GM12878 (cell line): Measurements from ENCODE around the gene C17orf78. TPM values are rescaled to one million over a fixed set of nuclear protein-coding genes. Genes with fewer than 3 reads are reported as not detected.

ENCODE experiments used
- ATAC-seq: fragments of 200-7000 bp; cut with Tn5 transposase; 3 replicates; pipeline ENCODE4 v1.9.1; 2020; ENCODE audit warnings: mild to moderate bottlenecking, moderate library complexity
- BruUV-seq: library from RNA; stranded (reverse); fragments of 400-500 nt; replicated peaks from 2 replicates; lab custom pipeline; 2021; lab: Mats Ljungman, UMichigan
- CTCF ChIA-PET: fragments of 300-600 bp; sonication (Branson Sonifier 250); formaldehyde crosslinking; extraction: SDS; loops from one replicate; lab custom pipeline; 2021; ENCODE audit warnings: inconsistent platforms; lab: Yijun Ruan, JAX
- POLR2A ChIA-PET: fragments of 350-600 bp; formaldehyde crosslinking; extraction: SDS; loops from one replicate; lab custom pipeline; 2021; ENCODE audit warnings: inconsistent platforms; lab: Charles Lee
- RAD21 ChIA-PET: fragments of 300-600 bp; sonication (Branson Sonifier 250); formaldehyde crosslinking; loops from one replicate; lab custom pipeline; 2023; ENCODE audit warnings: antibody characterized with exemption; ENCODE audit not compliant: unreplicated experiment; lab: Charles Lee
- SMC1A ChIA-PET: fragments of 300-600 bp; sonication (Branson Sonifier 250); formaldehyde crosslinking; loops from one replicate; lab custom pipeline; 2023; ENCODE audit not compliant: unreplicated experiment, uncharacterized antibody; lab: Charles Lee
- DNase-seq: peaks from one replicate; pipeline ENCODE4 v3.0.0-alpha.2; 2011; ENCODE audit warnings: low read depth, low spot score
- FAIRE-seq: peaks from 3 replicates; lab custom pipeline; 2011; peaks lifted over from hg19 to GRCh38; lab: Jason Lieb, UNC
- H2AFZ ChIP-seq: 2 replicates; pipeline ENCODE4 v1.6.0; 2011; ENCODE audit warnings: low read depth, low read length, control low read depth; ENCODE audit not compliant: control insufficient read depth
- H3K27ac ChIP-seq: 2 replicates; pipeline ENCODE4 v1.5.1; 2011; ENCODE audit warnings: control low read depth; ENCODE audit not compliant: control insufficient read depth, insufficient read depth
- H3K27me3 ChIP-seq, 2 experiments: replicated peaks in 1 of 2; 2 replicates each; pipeline versions ENCODE4 v1.6.0 to v1.6.1; 2011; ENCODE audit warnings: low read length in 1 of 2; ENCODE audit not compliant: control insufficient read depth in 2 of 2, insufficient read depth in 2 of 2
- H3K36me3 ChIP-seq, 2 experiments: 2 replicates each; pipeline ENCODE4 v1.5.1; 2011; ENCODE audit warnings: low read length in 1 of 2; ENCODE audit not compliant: control insufficient read depth in 2 of 2, insufficient read depth in 2 of 2
- H3K4me1 ChIP-seq: 2 replicates; pipeline ENCODE4 v1.6.1; 2011; ENCODE audit warnings: mild to moderate bottlenecking, low read length, moderate library complexity, mixed read lengths; ENCODE audit not compliant: control insufficient read depth, insufficient read depth
- H3K4me2 ChIP-seq: 2 replicates; pipeline ENCODE4 v1.6.0; 2011; ENCODE audit warnings: control low read depth; ENCODE audit not compliant: control insufficient read depth, insufficient read depth
- H3K4me3 ChIP-seq: fragments of 200-600 bp; sonication (generic); 2 replicates; pipeline ENCODE4 v1.5.1; 2016
- H3K79me2 ChIP-seq: 2 replicates; pipeline ENCODE4 v1.6.0; 2011; ENCODE audit warnings: low read length; ENCODE audit not compliant: control insufficient read depth, insufficient read depth
- H3K9ac ChIP-seq: 2 replicates; pipeline ENCODE4 v1.8.0; 2011; ENCODE audit warnings: low read length, control low read depth, mixed read lengths; ENCODE audit not compliant: control insufficient read depth, insufficient read depth
- H3K9me3 ChIP-seq: replicated peaks from 3 replicates; pipeline ENCODE4 v1.5.1; 2011; ENCODE audit warnings: mild to moderate bottlenecking, low read length; ENCODE audit not compliant: control insufficient read depth, insufficient read depth
- H4K20me1 ChIP-seq: 2 replicates; pipeline ENCODE4 v1.6.0; 2011; ENCODE audit not compliant: control insufficient read depth, insufficient read depth
- ASH2L ChIP-seq: fragments of 300-600, 200-600 bp; sonication (generic); IDR thresholded peaks from 2 replicates; pipeline ENCODE4 v1.6.1; 2017; ENCODE audit warnings: low read depth, mild to moderate bottlenecking, borderline replicate concordance
- IKZF2 ChIP-seq, 2 experiments: fragments of 450-650 bp; IDR thresholded peaks; 2 replicates each; pipeline ENCODE4 v1.6.1; 2017; ENCODE audit warnings: mild to moderate bottlenecking in 2 of 2, moderate library complexity in 2 of 2
- MTA3 ChIP-seq: IDR thresholded peaks from 2 replicates; pipeline ENCODE4 v1.6.1; 2012; ENCODE audit warnings: low read length, inconsistent platforms, borderline replicate concordance
- POU2F2 ChIP-seq: IDR thresholded peaks from 3 replicates; pipeline ENCODE4 v1.6.1; 2011; ENCODE audit warnings: low read depth, mild to moderate bottlenecking, low read length, borderline replicate concordance
- RCOR1 ChIP-seq: conservative IDR thresholded peaks from 2 replicates; pipeline ENCODE4 v1.6.1; 2012; ENCODE audit warnings: low read depth, low read length, improper control_type of control experiment
- WGBS: methylation state at CpG from one replicate; pipeline ENCODE4 v1.1.6; 2016; ENCODE audit warnings: low lambda C conversion rate; ENCODE audit not compliant: insufficient replicate concordance, insufficient coverage; ENCODE audit errors: missing lambda C conversion rate; 5-methylcytosine and 5-hydroxymethylcytosine counted together
- in situ Hi-C: fragments of 300-500 bp; cut with MboI; formaldehyde crosslinking; loops from 9 replicates; pipeline ENCODE4 v1.14.3; 2018; ENCODE audit warnings: mixed read lengths
- intact Hi-C: fragments of 100-400 bp; cut with micrococcal nuclease; formaldehyde crosslinking; loops from one replicate; pipeline ENCODE4 v1.14.2; 2022; ENCODE audit not compliant: unreplicated experiment
- polyA plus RNA-seq, 11 experiments: library from polyadenylated mRNA; depleted of rRNA in 4 of 11; unstranded in 6 of 11; stranded (reverse) in 5 of 11; fragments of >200 nt; fragmentation: Nextera tagmentation in 4 of 11; fragmentation: Illumina TruSeq in 1 of 11; extraction: Ambion mirVana in 4 of 11; extraction: Trizol in 1 of 11; gene quantifications; 1 replicate in 1 of 11; 2 replicates in 10 of 11; pipeline versions ENCODE4 v1.2.1 to v1.2.3, GENCODE V29; 2011 to 2016; ENCODE audit warnings: inconsistent platforms in 2 of 11, missing spikeins in 2 of 11, low read depth in 1 of 11
- total RNA-seq, 4 experiments: library from RNA; depleted of rRNA in 3 of 4; stranded (reverse); fragments of >200 nt in 3 of 4; fragmentation: Illumina TruSeq in 1 of 4; extraction: Trizol in 1 of 4; gene quantifications; 2 replicates each; pipeline versions ENCODE4 v1.2.1 to v1.2.3, GENCODE V29; 2013 to 2021
- TF ChIP-seq, protein P1 (sequence below): IDR thresholded peaks from 2 replicates; pipeline ENCODE4 v1.6.1; 2012; ENCODE audit warnings: improper control_type of control experiment, low read depth, low read length; ENCODE audit not compliant: insufficient replicate concordance
- TF ChIP-seq, protein P2 (sequence below), 3 experiments: IDR thresholded peaks in 2 of 3; conservative IDR thresholded peaks in 1 of 3; 2 replicates each; pipeline ENCODE4 v1.5.1; 2011; ENCODE audit warnings: low read depth in 3 of 3, low read length in 3 of 3, mild to moderate bottlenecking in 3 of 3, control low read depth in 2 of 3, moderate library complexity in 2 of 3, inconsistent platforms in 1 of 3, mixed read lengths in 1 of 3; ENCODE audit not compliant: control insufficient read depth in 2 of 3, insufficient read depth in 1 of 3; ENCODE audit errors: extremely low read depth in 1 of 3
- TF ChIP-seq, protein P3 (sequence below): fragments of 150-350 bp; IDR thresholded peaks from 2 replicates; pipeline ENCODE4 v1.6.1; 2016; ENCODE audit warnings: low read depth, low read length

C17orf78 gene
- total and polyA plus RNA-seq, 10 of the 15 experiments (the other 5 are each of a cell fraction or from before 2014, with no cell fraction given) = 0.10 TPM; not detected in 9

DNA sequence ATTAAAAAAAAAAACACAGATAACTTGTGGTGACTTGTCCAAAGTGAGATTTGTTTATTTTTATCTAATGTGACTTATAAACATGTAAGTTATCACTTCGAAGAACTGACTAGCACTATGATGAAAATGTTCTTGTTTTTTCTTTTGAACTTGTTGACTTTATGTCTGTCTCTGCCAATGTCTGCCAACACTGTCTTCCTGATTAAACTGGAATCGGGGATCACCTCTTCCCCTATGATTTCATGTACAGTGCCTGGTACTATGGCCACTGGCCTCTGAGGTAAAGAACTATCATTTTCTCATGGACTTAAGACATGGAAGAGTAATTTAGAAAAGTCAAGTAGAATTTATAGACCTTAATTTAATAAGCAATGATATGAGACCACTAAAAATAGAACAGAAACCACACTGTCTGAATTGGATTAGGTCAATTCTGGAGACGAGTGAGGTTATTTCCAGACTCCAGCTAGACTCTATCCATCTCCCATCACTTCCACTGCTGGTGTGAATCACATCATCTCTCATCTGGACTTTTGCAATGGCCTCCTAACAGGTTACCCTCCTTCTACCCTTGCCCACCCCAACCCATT is 8.9 kb downstream of the C17orf78 start:
- no TSS peak for BruUV-seq
- H3K79me2 ChIP-seq = no peaks in the 10 kb centered on the region
- ATAC-seq = no peak
- TF ChIP-seq RCOR1 (no peak), ASH2L (no peak), POU2F2 (no peak), MTA3 (no peak), IKZF2 (IDR thresholded peaks at IDR 0.05) (no peak)
- TF ChIP-seq, protein P1, sequence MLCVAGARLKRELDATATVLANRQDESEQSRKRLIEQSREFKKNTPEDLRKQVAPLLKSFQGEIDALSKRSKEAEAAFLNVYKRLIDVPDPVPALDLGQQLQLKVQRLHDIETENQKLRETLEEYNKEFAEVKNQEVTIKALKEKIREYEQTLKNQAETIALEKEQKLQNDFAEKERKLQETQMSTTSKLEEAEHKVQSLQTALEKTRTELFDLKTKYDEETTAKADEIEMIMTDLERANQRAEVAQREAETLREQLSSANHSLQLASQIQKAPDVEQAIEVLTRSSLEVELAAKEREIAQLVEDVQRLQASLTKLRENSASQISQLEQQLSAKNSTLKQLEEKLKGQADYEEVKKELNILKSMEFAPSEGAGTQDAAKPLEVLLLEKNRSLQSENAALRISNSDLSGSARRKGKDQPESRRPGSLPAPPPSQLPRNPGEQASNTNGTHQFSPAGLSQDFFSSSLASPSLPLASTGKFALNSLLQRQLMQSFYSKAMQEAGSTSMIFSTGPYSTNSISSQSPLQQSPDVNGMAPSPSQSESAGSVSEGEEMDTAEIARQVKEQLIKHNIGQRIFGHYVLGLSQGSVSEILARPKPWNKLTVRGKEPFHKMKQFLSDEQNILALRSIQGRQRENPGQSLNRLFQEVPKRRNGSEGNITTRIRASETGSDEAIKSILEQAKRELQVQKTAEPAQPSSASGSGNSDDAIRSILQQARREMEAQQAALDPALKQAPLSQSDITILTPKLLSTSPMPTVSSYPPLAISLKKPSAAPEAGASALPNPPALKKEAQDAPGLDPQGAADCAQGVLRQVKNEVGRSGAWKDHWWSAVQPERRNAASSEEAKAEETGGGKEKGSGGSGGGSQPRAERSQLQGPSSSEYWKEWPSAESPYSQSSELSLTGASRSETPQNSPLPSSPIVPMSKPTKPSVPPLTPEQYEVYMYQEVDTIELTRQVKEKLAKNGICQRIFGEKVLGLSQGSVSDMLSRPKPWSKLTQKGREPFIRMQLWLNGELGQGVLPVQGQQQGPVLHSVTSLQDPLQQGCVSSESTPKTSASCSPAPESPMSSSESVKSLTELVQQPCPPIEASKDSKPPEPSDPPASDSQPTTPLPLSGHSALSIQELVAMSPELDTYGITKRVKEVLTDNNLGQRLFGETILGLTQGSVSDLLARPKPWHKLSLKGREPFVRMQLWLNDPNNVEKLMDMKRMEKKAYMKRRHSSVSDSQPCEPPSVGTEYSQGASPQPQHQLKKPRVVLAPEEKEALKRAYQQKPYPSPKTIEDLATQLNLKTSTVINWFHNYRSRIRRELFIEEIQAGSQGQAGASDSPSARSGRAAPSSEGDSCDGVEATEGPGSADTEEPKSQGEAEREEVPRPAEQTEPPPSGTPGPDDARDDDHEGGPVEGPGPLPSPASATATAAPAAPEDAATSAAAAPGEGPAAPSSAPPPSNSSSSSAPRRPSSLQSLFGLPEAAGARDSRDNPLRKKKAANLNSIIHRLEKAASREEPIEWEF = no peak
- TF ChIP-seq, protein P2, sequence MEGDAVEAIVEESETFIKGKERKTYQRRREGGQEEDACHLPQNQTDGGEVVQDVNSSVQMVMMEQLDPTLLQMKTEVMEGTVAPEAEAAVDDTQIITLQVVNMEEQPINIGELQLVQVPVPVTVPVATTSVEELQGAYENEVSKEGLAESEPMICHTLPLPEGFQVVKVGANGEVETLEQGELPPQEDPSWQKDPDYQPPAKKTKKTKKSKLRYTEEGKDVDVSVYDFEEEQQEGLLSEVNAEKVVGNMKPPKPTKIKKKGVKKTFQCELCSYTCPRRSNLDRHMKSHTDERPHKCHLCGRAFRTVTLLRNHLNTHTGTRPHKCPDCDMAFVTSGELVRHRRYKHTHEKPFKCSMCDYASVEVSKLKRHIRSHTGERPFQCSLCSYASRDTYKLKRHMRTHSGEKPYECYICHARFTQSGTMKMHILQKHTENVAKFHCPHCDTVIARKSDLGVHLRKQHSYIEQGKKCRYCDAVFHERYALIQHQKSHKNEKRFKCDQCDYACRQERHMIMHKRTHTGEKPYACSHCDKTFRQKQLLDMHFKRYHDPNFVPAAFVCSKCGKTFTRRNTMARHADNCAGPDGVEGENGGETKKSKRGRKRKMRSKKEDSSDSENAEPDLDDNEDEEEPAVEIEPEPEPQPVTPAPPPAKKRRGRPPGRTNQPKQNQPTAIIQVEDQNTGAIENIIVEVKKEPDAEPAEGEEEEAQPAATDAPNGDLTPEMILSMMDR (IDR thresholded peaks at IDR 0.05 in 2 of 3, conservative IDR thresholded peaks at IDR 0.05 in 1 of 3; ENCODE audit: control insufficient read depth in 2 of 3, extremely low read depth in 1 of 3, insufficient read depth in 1 of 3, low read depth in 3 of 3, low read length in 3 of 3) = no peak
- TF ChIP-seq, protein P3, sequence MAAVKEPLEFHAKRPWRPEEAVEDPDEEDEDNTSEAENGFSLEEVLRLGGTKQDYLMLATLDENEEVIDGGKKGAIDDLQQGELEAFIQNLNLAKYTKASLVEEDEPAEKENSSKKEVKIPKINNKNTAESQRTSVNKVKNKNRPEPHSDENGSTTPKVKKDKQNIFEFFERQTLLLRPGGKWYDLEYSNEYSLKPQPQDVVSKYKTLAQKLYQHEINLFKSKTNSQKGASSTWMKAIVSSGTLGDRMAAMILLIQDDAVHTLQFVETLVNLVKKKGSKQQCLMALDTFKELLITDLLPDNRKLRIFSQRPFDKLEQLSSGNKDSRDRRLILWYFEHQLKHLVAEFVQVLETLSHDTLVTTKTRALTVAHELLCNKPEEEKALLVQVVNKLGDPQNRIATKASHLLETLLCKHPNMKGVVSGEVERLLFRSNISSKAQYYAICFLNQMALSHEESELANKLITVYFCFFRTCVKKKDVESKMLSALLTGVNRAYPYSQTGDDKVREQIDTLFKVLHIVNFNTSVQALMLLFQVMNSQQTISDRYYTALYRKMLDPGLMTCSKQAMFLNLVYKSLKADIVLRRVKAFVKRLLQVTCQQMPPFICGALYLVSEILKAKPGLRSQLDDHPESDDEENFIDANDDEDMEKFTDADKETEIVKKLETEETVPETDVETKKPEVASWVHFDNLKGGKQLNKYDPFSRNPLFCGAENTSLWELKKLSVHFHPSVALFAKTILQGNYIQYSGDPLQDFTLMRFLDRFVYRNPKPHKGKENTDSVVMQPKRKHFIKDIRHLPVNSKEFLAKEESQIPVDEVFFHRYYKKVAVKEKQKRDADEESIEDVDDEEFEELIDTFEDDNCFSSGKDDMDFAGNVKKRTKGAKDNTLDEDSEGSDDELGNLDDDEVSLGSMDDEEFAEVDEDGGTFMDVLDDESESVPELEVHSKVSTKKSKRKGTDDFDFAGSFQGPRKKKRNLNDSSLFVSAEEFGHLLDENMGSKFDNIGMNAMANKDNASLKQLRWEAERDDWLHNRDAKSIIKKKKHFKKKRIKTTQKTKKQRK = no peak

More for the DNA sequence above, 8.9 kb downstream of the C17orf78 start:
- Histone ChIP-seq H3K36me3 (no peaks in the 10 kb centered on the region), H3K4me1 (no peaks in the 10 kb centered on the region), H3K9ac (no peak overlapping the region), H3K27ac (no peak overlapping the region), H3K4me2 (no peak overlapping the region), H4K20me1 (no peaks in the 10 kb centered on the region), H3K4me3 (no peak overlapping the region), H3K9me3 (no peaks in the 10 kb centered on the region), H3K27me3 (no peaks in the 10 kb centered on the region), H2AFZ (no peak overlapping the region)
- intact Hi-C loops = no loop called here
- DNase-seq (no peak), FAIRE-seq (no peak)
- RAD21 ChIA-PET = interaction anchor here (3.7 kb wide), 1 partner anchor 13 kb away, joined by 13 read pairs; no protein-coding TSS in a partner anchor
- SMC1A ChIA-PET = interaction anchor here (4.9 kb wide), 1 partner anchor 11 kb away, joined by 27 read pairs; no protein-coding TSS in a partner anchor
- POLR2A ChIA-PET = no interaction called here
- in situ Hi-C loops = no loop called here
- CTCF ChIA-PET = interaction anchor here (3.9 kb wide), 1 partner anchor 10 kb away, joined by 38 read pairs; the partner anchor contains the start of gene C17orf78
- 78% methylated on average over 3 of the region's 3 CpGs for WGBS
